ENCODE measurements around the gene FAM83C.

FAM83C gene

GRCh38 chr20:35284992-35285805 is 7.0 kb downstream of the FAM83C start:
- Histone ChIP-seq H3K36me3 (replicated peaks) (peaks cover 13% of the 10 kb centered on the region), H3K27ac (peak overlapping the region; percentile 66), H3K27me3 (replicated peaks) (no peaks in the 10 kb centered on the region), H3K4me3 (ENCODE audit: low read depth, low read length) (peak overlapping the region; percentile 90)
- DNase-seq: no peak
- in situ Hi-C loops (cut with HindIII; ENCODE audit: low pct_ligation_motif_present, low sequenced_read_pairs): no loop called here
- no peak for TF ChIP-seq CTCF (IDR thresholded peaks at IDR 0.05; ENCODE audit: low read depth, low read length, missing control alignments)

GRCh38 chr20:35284267-35284991 is 7.8 kb downstream of the FAM83C start, which contains the start of gene EIF6:
Gene EIF6 (minus strand): TSS chr20:35284772. CDS start chr20:35284487, 285 bp downstream.
- DNase-seq: peak; percentile 81
- peak within 1 kb of the TSS; percentile 66 for H3K27ac ChIP-seq
- in situ Hi-C loops (cut with HindIII; ENCODE audit: low pct_ligation_motif_present, low sequenced_read_pairs): no loop called here
- no peaks in the 10 kb centered on the region for H3K27me3 ChIP-seq (replicated peaks)
- H3K36me3 ChIP-seq (replicated peaks): peaks cover 21% of the 10 kb centered on the region
- no peak for TF ChIP-seq CTCF (IDR thresholded peaks at IDR 0.05; ENCODE audit: low read depth, low read length, missing control alignments)
- H3K4me3 ChIP-seq (ENCODE audit: low read depth, low read length): peak within 1 kb of the TSS; percentile 90

DNA sequence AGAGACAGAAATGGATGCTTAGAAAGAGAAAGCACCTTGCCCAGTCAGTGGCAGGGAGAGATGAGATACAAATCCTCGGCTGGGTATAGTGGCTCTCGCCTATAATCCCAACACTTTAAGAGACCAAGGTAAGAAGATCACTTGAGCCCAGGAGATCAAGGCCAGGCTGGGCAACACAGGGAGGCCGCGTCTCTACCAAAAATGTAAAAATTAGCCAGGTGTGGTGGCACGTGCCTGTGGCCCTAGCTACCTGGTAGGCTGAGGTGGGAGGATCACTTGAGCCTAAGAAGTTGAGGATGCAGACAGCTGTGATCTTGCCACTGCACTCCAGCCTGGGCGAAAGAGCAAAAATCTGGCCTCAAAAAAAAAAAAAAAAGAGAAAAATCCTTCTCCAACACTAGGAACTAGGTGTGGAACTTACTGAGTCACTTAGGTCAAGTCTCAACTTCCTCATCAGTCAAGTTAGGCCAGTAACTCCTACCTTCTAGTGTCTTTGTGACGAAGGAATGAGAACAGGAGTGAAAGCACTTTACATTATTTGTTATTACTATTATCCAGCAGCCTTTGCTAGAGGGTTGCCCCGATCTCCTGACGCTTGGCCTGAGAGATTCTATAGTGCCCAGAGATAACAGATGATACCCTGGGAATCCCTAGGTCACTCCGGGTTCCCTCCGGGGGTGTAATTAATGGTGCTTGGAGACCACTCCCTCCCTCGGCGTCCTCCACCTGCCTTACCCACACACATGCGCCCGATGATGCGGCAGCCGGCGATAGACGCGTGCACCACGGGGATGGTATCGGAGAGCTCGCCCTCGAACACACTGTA is 8.6 kb downstream of the FAM83C start:
- DNase-seq: no peak
- Histone ChIP-seq H3K27ac (peak overlapping the region; percentile 66), H3K36me3 (replicated peaks) (peaks cover 29% of the 10 kb centered on the region), H3K4me3 (ENCODE audit: low read depth, low read length) (peak overlapping the region; percentile 90), H3K27me3 (replicated peaks) (no peaks in the 10 kb centered on the region)
- no peak for TF ChIP-seq CTCF (IDR thresholded peaks at IDR 0.05; ENCODE audit: low read depth, low read length, missing control alignments)
- in situ Hi-C loops (cut with HindIII; ENCODE audit: low pct_ligation_motif_present, low sequenced_read_pairs): no loop called here

- DNase-seq: no peak
- H3K36me3 ChIP-seq (replicated peaks): peaks cover 38% of the 10 kb centered on the region
- in situ Hi-C loops (cut with HindIII; ENCODE audit: low pct_ligation_motif_present, low sequenced_read_pairs): no loop called here
- H3K27me3 ChIP-seq (replicated peaks): no peaks in the 10 kb centered on the region
- H3K4me3 ChIP-seq (ENCODE audit: low read depth, low read length): no peak overlapping the region
- TF ChIP-seq CTCF (IDR thresholded peaks at IDR 0.05; ENCODE audit: low read depth, low read length, missing control alignments): no peak
- no peak overlapping the region for H3K27ac ChIP-seq
Measured at GRCh38 chr20:35281506-35282101, 10.6 kb downstream of the FAM83C start.

DNA sequence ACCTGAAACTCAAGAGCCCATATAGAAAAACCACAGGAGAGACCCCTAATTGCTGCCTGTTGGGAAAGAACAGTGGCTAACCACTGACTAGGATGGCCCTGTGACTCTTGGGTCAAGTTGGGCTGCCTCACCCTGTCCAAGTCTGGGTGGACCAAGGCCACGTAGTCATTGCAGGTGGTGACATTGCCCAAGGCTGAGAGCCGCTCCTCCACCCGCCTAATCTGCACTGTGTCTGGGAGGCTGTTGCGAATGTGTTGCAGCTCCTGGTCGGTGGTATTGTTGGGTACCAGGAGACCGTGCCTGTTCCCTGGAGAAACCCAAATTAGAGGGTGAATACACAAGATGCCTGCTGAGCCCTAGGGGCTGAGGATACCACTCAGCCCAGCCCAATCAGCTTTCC is 11.7 kb downstream of the FAM83C start:
- DNase-seq: no peak
- Histone ChIP-seq H3K4me3 (ENCODE audit: low read depth, low read length) (no peak overlapping the region), H3K27ac (no peak overlapping the region), H3K27me3 (replicated peaks) (no peaks in the 10 kb centered on the region), H3K36me3 (replicated peaks) (peaks cover 43% of the 10 kb centered on the region)
- no peak for TF ChIP-seq CTCF (IDR thresholded peaks at IDR 0.05; ENCODE audit: low read depth, low read length, missing control alignments)
- in situ Hi-C loops (cut with HindIII; ENCODE audit: low pct_ligation_motif_present, low sequenced_read_pairs): no loop called here

All from brain microvascular endothelial cell (primary cell).